ENCODE data around the gene CTTNBP2NL. TPM values are rescaled to one million over a fixed set of nuclear protein-coding genes. Genes with fewer than 3 reads are reported as not detected.

The CTTNBP2NL gene
- total and polyA plus RNA-seq, 4 donors = 1.7 to 4.4 (median 3.0) TPM

DNA sequence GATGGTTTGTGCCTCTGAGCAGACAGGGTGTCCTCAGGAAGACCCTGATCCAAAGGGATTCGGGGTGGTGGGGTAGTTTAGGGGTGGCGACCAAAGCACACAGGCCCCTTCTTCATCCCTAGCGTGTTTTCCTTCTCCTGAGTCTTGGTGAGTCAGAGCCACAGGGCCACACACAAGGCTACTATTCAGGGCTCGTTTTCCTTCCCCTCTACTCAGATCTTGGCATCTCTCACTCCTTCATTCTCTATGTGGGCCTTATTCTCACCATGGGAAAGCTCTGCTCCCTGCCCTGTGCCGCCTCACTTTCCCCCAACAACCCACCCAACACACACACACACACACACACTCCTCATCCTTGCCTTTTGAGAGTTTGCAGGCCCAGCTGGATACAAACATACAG is 69.1 kb downstream of the CTTNBP2NL start:
- 74% methylated on average over 5 of the region's 5 CpGs for WGBS
- H3K9ac ChIP-seq (ENCODE audit: low read depth in 1 of 2, low read length in 2 of 2) = no peak overlapping the region
- TF ChIP-seq, protein P1, sequence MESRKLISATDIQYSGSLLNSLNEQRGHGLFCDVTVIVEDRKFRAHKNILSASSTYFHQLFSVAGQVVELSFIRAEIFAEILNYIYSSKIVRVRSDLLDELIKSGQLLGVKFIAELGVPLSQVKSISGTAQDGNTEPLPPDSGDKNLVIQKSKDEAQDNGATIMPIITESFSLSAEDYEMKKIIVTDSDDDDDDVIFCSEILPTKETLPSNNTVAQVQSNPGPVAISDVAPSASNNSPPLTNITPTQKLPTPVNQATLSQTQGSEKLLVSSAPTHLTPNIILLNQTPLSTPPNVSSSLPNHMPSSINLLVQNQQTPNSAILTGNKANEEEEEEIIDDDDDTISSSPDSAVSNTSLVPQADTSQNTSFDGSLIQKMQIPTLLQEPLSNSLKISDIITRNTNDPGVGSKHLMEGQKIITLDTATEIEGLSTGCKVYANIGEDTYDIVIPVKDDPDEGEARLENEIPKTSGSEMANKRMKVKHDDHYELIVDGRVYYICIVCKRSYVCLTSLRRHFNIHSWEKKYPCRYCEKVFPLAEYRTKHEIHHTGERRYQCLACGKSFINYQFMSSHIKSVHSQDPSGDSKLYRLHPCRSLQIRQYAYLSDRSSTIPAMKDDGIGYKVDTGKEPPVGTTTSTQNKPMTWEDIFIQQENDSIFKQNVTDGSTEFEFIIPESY (IDR thresholded peaks at IDR 0.05) = no peak
- no peak for TF ChIP-seq CTCF (IDR thresholded peaks at IDR 0.05; ENCODE audit: low read depth, low read length, missing input control)
- TF ChIP-seq JUND (IDR thresholded peaks at IDR 0.05) = no peak
- TF ChIP-seq, protein P2, sequence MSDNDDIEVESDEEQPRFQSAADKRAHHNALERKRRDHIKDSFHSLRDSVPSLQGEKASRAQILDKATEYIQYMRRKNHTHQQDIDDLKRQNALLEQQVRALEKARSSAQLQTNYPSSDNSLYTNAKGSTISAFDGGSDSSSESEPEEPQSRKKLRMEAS (IDR thresholded peaks at IDR 0.05) = no peak

DNA sequence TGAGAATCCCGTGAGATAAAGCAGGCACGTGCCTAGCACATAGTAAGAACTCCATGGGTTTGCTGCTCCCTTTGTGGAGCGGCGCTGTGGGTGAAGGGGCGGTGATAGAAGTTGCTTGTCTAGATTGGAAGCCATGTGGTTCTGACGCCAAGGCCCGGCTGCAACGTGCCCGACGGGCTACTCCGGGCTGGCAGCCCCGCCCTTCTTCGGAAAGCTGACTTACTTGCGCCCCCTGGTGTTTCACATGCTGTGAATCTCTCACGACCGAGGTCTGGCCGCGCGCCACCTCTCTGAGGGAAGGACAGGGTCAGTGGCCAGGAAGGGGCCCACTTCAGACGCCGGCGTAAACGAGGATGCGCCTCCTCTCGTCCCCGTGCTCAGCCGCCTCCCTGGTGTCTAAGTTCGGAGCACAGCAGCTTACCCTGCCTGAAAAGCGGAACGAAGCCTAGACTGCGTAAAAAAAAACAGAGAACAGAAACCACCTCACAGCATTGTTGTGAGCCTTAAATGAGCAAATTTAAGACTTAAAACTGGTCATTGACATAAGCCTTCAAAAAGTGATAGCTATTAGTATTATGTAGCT is 70.2 kb downstream of the CTTNBP2NL start:
- peak; percentile 89 for DNase-seq (ENCODE audit: low spot score)
- peak overlapping the region in 2 of 3 donors; percentile 9 to 28 for H3K4me3 ChIP-seq (ENCODE audit: low read depth in 1 of 3, low read length in 3 of 3)
- no peaks in the 10 kb centered on the region for H3K27me3 ChIP-seq (ENCODE audit: control insufficient read depth in 4 of 4, insufficient read depth in 4 of 4, low read length in 3 of 4)
- no peak overlapping the region for H3K9ac ChIP-seq (ENCODE audit: low read depth in 1 of 2, low read length in 2 of 2)
- H3K9me3 ChIP-seq (ENCODE audit: control insufficient read depth in 4 of 4, low read length in 3 of 4) = no peaks in the 10 kb centered on the region
- H3K36me3 ChIP-seq (ENCODE audit: control insufficient read depth in 4 of 4, insufficient read depth in 3 of 4, low read depth in 1 of 4, low read length in 3 of 4) = no peaks in the 10 kb centered on the region
- H3K27ac ChIP-seq (ENCODE audit: low read depth in 1 of 2, low read length in 2 of 2) = peak overlapping the region in 1 of 2 donors; percentile 32
- TF ChIP-seq HNF4G (IDR thresholded peaks at IDR 0.05) (no peak), RAD21 (IDR thresholded peaks at IDR 0.05) (peak; percentile 88 to 93), GABPA (IDR thresholded peaks at IDR 0.05 in 1 of 2, conservative IDR thresholded peaks at IDR 0.05 in 1 of 2) (no peak), FOXA2 (IDR thresholded peaks at IDR 0.05) (no peak), RXRA (IDR thresholded peaks at IDR 0.05) (peak; percentile 37 to 51), HNF4A (conservative IDR thresholded peaks at IDR 0.05) (no peak), YY1 (IDR thresholded peaks at IDR 0.05) (peak; percentile 37), CTCF (IDR thresholded peaks at IDR 0.05; ENCODE audit: low read depth, low read length, missing input control) (peak; percentile 79), FOXA1 (IDR thresholded peaks at IDR 0.05) (no peak), REST (IDR thresholded peaks at IDR 0.05) (no peak), TAF1 (conservative IDR thresholded peaks at IDR 0.05) (no peak), NR2F2 (IDR thresholded peaks at IDR 0.05) (peak; percentile 33), SP1 (IDR thresholded peaks at IDR 0.05) (peak; percentile 39), EGR1 (IDR thresholded peaks at IDR 0.05; ENCODE audit: low read depth in 2 of 2) (no peak), JUND (IDR thresholded peaks at IDR 0.05) (no peak)
- TF ChIP-seq, protein P1 (IDR thresholded peaks at IDR 0.05) = no peak
- TF ChIP-seq, protein P3, sequence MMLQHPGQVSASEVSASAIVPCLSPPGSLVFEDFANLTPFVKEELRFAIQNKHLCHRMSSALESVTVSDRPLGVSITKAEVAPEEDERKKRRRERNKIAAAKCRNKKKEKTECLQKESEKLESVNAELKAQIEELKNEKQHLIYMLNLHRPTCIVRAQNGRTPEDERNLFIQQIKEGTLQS (IDR thresholded peaks at IDR 0.05) = no peak
- TF ChIP-seq, protein P2 (IDR thresholded peaks at IDR 0.05) = peak; percentile 75
- peaks cover 0 to 10% (median 6%) of the 10 kb centered on the region in 4 donors for H3K4me1 ChIP-seq (ENCODE audit: control insufficient read depth in 4 of 4, insufficient read depth in 4 of 4, low read length in 3 of 4)
- WGBS = 4% methylated on average over 31 of the region's 31 CpGs

More for the DNA sequence above, 69.1 kb downstream of the CTTNBP2NL start:
- Histone ChIP-seq H3K9me3 (ENCODE audit: control insufficient read depth in 4 of 4, low read length in 3 of 4) (no peaks in the 10 kb centered on the region), H3K4me1 (ENCODE audit: control insufficient read depth in 4 of 4, insufficient read depth in 4 of 4, low read length in 3 of 4) (peaks cover 0 to 10% (median 6%) of the 10 kb centered on the region in 4 donors), H3K27me3 (ENCODE audit: control insufficient read depth in 4 of 4, insufficient read depth in 4 of 4, low read length in 3 of 4) (no peaks in the 10 kb centered on the region), H3K4me3 (ENCODE audit: low read depth in 1 of 3, low read length in 3 of 3) (no peak overlapping the region), H3K27ac (ENCODE audit: low read depth in 1 of 2, low read length in 2 of 2) (no peak overlapping the region), H3K36me3 (ENCODE audit: control insufficient read depth in 4 of 4, insufficient read depth in 3 of 4, low read depth in 1 of 4, low read length in 3 of 4) (no peaks in the 10 kb centered on the region)
- no peak for DNase-seq (ENCODE audit: low spot score)
